Lower leg skin (tissue), 3 donors: ENCODE measurements around the gene PRKCE.

Experiments
- POLR2A ChIP-seq, 2 donors: fragments of 450-650 bp; IDR thresholded peaks; one replicate each; pipeline ENCODE4 v1.6.1; 2016 to 2017; ENCODE audit warnings: antibody characterized with exemption in 2 of 2, mild to moderate bottlenecking in 1 of 2, moderate library complexity in 1 of 2
- TF ChIP-seq, protein P1 (sequence below), 3 donors: fragments of 450-650 bp; IDR thresholded peaks; one replicate each; pipeline ENCODE4 v1.5.1; 2016; ENCODE audit warnings: antibody characterized with exemption in 3 of 3, mild to moderate bottlenecking in 3 of 3, moderate library complexity in 2 of 3

DNA sequence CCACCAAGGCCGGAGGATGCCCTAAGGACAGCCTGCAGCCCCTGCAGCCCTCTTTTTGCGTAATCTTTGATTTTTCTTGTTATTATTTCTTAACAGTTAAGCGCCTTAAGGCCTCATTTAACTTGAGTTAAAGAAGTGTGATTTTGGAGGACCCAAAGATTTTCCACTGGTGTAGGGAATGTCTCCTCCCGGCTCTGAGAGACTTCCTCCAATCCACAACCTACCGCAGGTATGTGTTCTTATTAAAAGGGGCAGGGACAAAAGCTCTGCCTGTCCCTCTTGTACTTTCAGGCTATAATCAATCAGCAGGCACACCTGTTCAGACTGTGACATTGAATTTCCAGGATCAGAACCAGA is 285.1 kb downstream of the PRKCE start:
- TF ChIP-seq, protein P1, sequence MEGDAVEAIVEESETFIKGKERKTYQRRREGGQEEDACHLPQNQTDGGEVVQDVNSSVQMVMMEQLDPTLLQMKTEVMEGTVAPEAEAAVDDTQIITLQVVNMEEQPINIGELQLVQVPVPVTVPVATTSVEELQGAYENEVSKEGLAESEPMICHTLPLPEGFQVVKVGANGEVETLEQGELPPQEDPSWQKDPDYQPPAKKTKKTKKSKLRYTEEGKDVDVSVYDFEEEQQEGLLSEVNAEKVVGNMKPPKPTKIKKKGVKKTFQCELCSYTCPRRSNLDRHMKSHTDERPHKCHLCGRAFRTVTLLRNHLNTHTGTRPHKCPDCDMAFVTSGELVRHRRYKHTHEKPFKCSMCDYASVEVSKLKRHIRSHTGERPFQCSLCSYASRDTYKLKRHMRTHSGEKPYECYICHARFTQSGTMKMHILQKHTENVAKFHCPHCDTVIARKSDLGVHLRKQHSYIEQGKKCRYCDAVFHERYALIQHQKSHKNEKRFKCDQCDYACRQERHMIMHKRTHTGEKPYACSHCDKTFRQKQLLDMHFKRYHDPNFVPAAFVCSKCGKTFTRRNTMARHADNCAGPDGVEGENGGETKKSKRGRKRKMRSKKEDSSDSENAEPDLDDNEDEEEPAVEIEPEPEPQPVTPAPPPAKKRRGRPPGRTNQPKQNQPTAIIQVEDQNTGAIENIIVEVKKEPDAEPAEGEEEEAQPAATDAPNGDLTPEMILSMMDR (IDR thresholded peaks at IDR 0.05), result no peak
- no peak for TF ChIP-seq POLR2A (IDR thresholded peaks at IDR 0.05)
